Activated T-helper 1 cell treated with anti-CD3 and anti-CD28 coated beads, Interleukin-12 subunit alpha, Interleukin-12 subunit beta, Interleukin-2, Interleukin-4 antibody, amounts not matched to agents 30 ng/mL and 10 ng/mL and 1 ng/mL, durations not matched to agents 14 hours and 24 hours and 36 hours (primary cell): ENCODE measurements around the gene PKD1L1. TPM values are rescaled to one million over a fixed set of nuclear protein-coding genes. Genes with fewer than 3 reads are reported as not detected.

Experiments
- DNase-seq: peaks from one replicate; pipeline ENCODE4 v3.0.0; 2021; ENCODE audit warnings: low spot score
- H3K27ac Mint-ChIP-seq: one replicate; pipeline ENCODE4 v1.8.0; 2021; ENCODE audit warnings: mild to moderate bottlenecking, mixed read lengths
- H3K27me3 Mint-ChIP-seq: one replicate; pipeline ENCODE4 v1.8.0; 2022; ENCODE audit warnings: mild to moderate bottlenecking, moderate library complexity, mixed read lengths; ENCODE audit not compliant: insufficient read depth
- H3K36me3 Mint-ChIP-seq: one replicate; pipeline ENCODE4 v1.8.0; 2021; ENCODE audit warnings: low read depth, mixed read lengths
- H3K4me1 Mint-ChIP-seq: one replicate; pipeline ENCODE4 v1.8.0; 2021; ENCODE audit warnings: low read depth, mixed read lengths
- H3K4me3 Mint-ChIP-seq: one replicate; pipeline ENCODE4 v1.8.0; 2021; ENCODE audit warnings: mild to moderate bottlenecking, moderate library complexity, mixed read lengths
- H3K9me3 Mint-ChIP-seq: one replicate; pipeline ENCODE4 v1.8.0; 2021; ENCODE audit warnings: mixed read lengths
- intact Hi-C: fragments of 100-400 bp; cut with micrococcal nuclease; formaldehyde crosslinking; loops from one replicate; pipeline ENCODE4 v1.15.1; 2024
- total RNA-seq: library from RNA; stranded (reverse); gene quantifications from 2 replicates; pipeline ENCODE4 v1.2.3, GENCODE V29; 2022

The PKD1L1 gene
- total RNA-seq, 1 donor from 2014 or later = not detected

GRCh38 chr7:47905076-47905920, 43.0 kb downstream of the PKD1L1 start:
- H3K4me1 Mint-ChIP-seq = no peaks in the 10 kb centered on the region
- H3K27ac Mint-ChIP-seq = no peak overlapping the region
- intact Hi-C loops = no loop called here
- H3K27me3 Mint-ChIP-seq = no peaks in the 10 kb centered on the region
- H3K36me3 Mint-ChIP-seq = no peaks in the 10 kb centered on the region
- DNase-seq = no peak
- no peak overlapping the region for H3K4me3 Mint-ChIP-seq
- no peaks in the 10 kb centered on the region for H3K9me3 Mint-ChIP-seq

- no peak overlapping the region for H3K27ac Mint-ChIP-seq
- no peaks in the 10 kb centered on the region for H3K9me3 Mint-ChIP-seq
- H3K4me1 Mint-ChIP-seq = no peaks in the 10 kb centered on the region
- H3K27me3 Mint-ChIP-seq = no peaks in the 10 kb centered on the region
- no peaks in the 10 kb centered on the region for H3K36me3 Mint-ChIP-seq
- intact Hi-C loops = no loop called here
- DNase-seq = no peak
- no peak overlapping the region for H3K4me3 Mint-ChIP-seq
These were observed 46.3 kb downstream of the PKD1L1 start for GRCh38 chr7:47902013-47902412.

GRCh38 chr7:47901542-47901941, 46.7 kb downstream of the PKD1L1 start:
- Mint-ChIP-seq H3K27me3 (peaks cover 2% of the 10 kb centered on the region), H3K4me3 (no peak overlapping the region), H3K9me3 (no peaks in the 10 kb centered on the region), H3K36me3 (no peaks in the 10 kb centered on the region), H3K27ac (no peak overlapping the region), H3K4me1 (no peaks in the 10 kb centered on the region)
- intact Hi-C loops = no loop called here
- DNase-seq = no peak

GRCh38 chr7:47897831-47898230, 50.4 kb downstream of the PKD1L1 start:
- no peaks in the 10 kb centered on the region for H3K36me3 Mint-ChIP-seq
- no peak overlapping the region for H3K4me3 Mint-ChIP-seq
- H3K4me1 Mint-ChIP-seq = no peaks in the 10 kb centered on the region
- H3K27me3 Mint-ChIP-seq = peaks cover 2% of the 10 kb centered on the region
- H3K27ac Mint-ChIP-seq = no peak overlapping the region
- no peaks in the 10 kb centered on the region for H3K9me3 Mint-ChIP-seq
- DNase-seq = no peak
- intact Hi-C loops = no loop called here

GRCh38 chr7:47896809-47897423, 51.4 kb downstream of the PKD1L1 start:
- intact Hi-C loops = no loop called here
- DNase-seq = no peak
- peaks cover 2% of the 10 kb centered on the region for H3K27me3 Mint-ChIP-seq

GRCh38 chr7:47895026-47895425, 53.2 kb downstream of the PKD1L1 start:
- Mint-ChIP-seq H3K4me1 (no peaks in the 10 kb centered on the region), H3K27ac (no peak overlapping the region)

More at GRCh38 chr7:47896809-47897423, 51.4 kb downstream of the PKD1L1 start:
- no peak overlapping the region for H3K4me3 Mint-ChIP-seq
- H3K9me3 Mint-ChIP-seq = no peaks in the 10 kb centered on the region
- no peak overlapping the region for H3K27ac Mint-ChIP-seq
- no peaks in the 10 kb centered on the region for H3K36me3 Mint-ChIP-seq
- H3K4me1 Mint-ChIP-seq = no peaks in the 10 kb centered on the region

GRCh38 chr7:47893721-47894365, 54.4 kb downstream of the PKD1L1 start:
- H3K36me3 Mint-ChIP-seq = no peaks in the 10 kb centered on the region
- H3K9me3 Mint-ChIP-seq = no peaks in the 10 kb centered on the region
- DNase-seq = no peak
- H3K27ac Mint-ChIP-seq = no peak overlapping the region
- no peak overlapping the region for H3K4me3 Mint-ChIP-seq
- H3K27me3 Mint-ChIP-seq = peaks cover 2% of the 10 kb centered on the region
- intact Hi-C loops = no loop called here
- no peaks in the 10 kb centered on the region for H3K4me1 Mint-ChIP-seq

More at GRCh38 chr7:47895026-47895425, 53.2 kb downstream of the PKD1L1 start:
- H3K36me3 Mint-ChIP-seq = no peaks in the 10 kb centered on the region
- intact Hi-C loops = no loop called here
- H3K27me3 Mint-ChIP-seq = peaks cover 2% of the 10 kb centered on the region
- no peak for DNase-seq
- H3K4me3 Mint-ChIP-seq = no peak overlapping the region
- H3K9me3 Mint-ChIP-seq = no peaks in the 10 kb centered on the region

GRCh38 chr7:47893238-47893637, 55.0 kb downstream of the PKD1L1 start:
- H3K27me3 Mint-ChIP-seq = peaks cover 2% of the 10 kb centered on the region
- no peaks in the 10 kb centered on the region for H3K9me3 Mint-ChIP-seq
- H3K4me1 Mint-ChIP-seq = no peaks in the 10 kb centered on the region
- H3K27ac Mint-ChIP-seq = no peak overlapping the region
- H3K4me3 Mint-ChIP-seq = no peak overlapping the region
- H3K36me3 Mint-ChIP-seq = no peaks in the 10 kb centered on the region
- DNase-seq = no peak
- intact Hi-C loops = no loop called here

- Mint-ChIP-seq H3K36me3 (no peaks in the 10 kb centered on the region), H3K27me3 (no peaks in the 10 kb centered on the region), H3K4me1 (no peaks in the 10 kb centered on the region), H3K4me3 (no peak overlapping the region), H3K9me3 (no peaks in the 10 kb centered on the region), H3K27ac (no peak overlapping the region)
- intact Hi-C loops = no loop called here
- DNase-seq = no peak
These were observed 57.7 kb downstream of the PKD1L1 start for GRCh38 chr7:47890606-47891005.

- Mint-ChIP-seq H3K27me3 (no peaks in the 10 kb centered on the region), H3K9me3 (no peaks in the 10 kb centered on the region), H3K4me1 (no peaks in the 10 kb centered on the region), H3K36me3 (no peaks in the 10 kb centered on the region), H3K4me3 (no peak overlapping the region), H3K27ac (no peak overlapping the region)
- intact Hi-C loops = no loop called here
- DNase-seq = no peak
These were observed 58.1 kb downstream of the PKD1L1 start for GRCh38 chr7:47890125-47890524.

GRCh38 chr7:47889723-47890122, 58.5 kb downstream of the PKD1L1 start:
- no peak for DNase-seq
- Mint-ChIP-seq H3K4me1 (no peaks in the 10 kb centered on the region), H3K4me3 (no peak overlapping the region), H3K36me3 (no peaks in the 10 kb centered on the region), H3K27me3 (no peaks in the 10 kb centered on the region), H3K9me3 (no peaks in the 10 kb centered on the region), H3K27ac (no peak overlapping the region)
- intact Hi-C loops = no loop called here

- H3K4me3 Mint-ChIP-seq = no peak overlapping the region
- DNase-seq = no peak
- no peaks in the 10 kb centered on the region for H3K4me1 Mint-ChIP-seq
- H3K9me3 Mint-ChIP-seq = no peaks in the 10 kb centered on the region
- no peaks in the 10 kb centered on the region for H3K36me3 Mint-ChIP-seq
- no peaks in the 10 kb centered on the region for H3K27me3 Mint-ChIP-seq
- H3K27ac Mint-ChIP-seq = no peak overlapping the region
- intact Hi-C loops = no loop called here
These were observed 59.6 kb downstream of the PKD1L1 start for GRCh38 chr7:47888371-47889265.
